Fibroblast of villous mesenchyme (primary cell): Measurements from ENCODE around the gene TBX5. TPM values are rescaled to one million over a fixed set of nuclear protein-coding genes. Genes with fewer than 3 reads are reported as not detected.
A peak's percentile ranks its signal among the peaks of the same experiment; 100 is the strongest.
"Not testable (repeated sequence)": the region's sequence is repeated elsewhere in the genome, so short reads cannot be mapped to it uniquely, and the experiment has no call there.

ENCODE experiments used
- DNase-seq: peaks from one replicate; pipeline ENCODE4 v3.0.0-alpha.2; 2010; ENCODE audit warnings: low read depth
- H3K4me3 ChIP-seq: 2 replicates; pipeline ENCODE4 v1.5.1; 2011; ENCODE audit warnings: low read depth, mild to moderate bottlenecking, low read length
- CTCF ChIP-seq: IDR thresholded peaks from 2 replicates; pipeline ENCODE4 v1.5.1; 2012; ENCODE audit warnings: low read depth, mild to moderate bottlenecking, low read length; ENCODE audit not compliant: insufficient read depth
- total RNA-seq: library from RNA; depleted of rRNA; stranded (reverse); fragments of >200 nt; gene quantifications from 2 replicates; pipeline ENCODE4 v1.2.3, GENCODE V29; 2012

TBX5 gene
- total RNA-seq, 1 donor: 0.43 TPM

GRCh38 chr12:114355389-114356088 is 50.4 kb downstream of the TBX5 start:
- peak; percentile 6 for DNase-seq
- peak; percentile 39 for TF ChIP-seq CTCF
- no peak overlapping the region for H3K4me3 ChIP-seq

- not testable (repeated sequence) for DNase-seq, H3K4me3 ChIP-seq
Measured at GRCh38 chr12:114349239-114349638, 56.7 kb downstream of the TBX5 start.

- DNase-seq: no peak
- no peak for TF ChIP-seq CTCF
- H3K4me3 ChIP-seq: no peak overlapping the region
Measured at GRCh38 chr12:114347861-114348260, 58.1 kb downstream of the TBX5 start.

GRCh38 chr12:114344831-114345230 is 61.1 kb downstream of the TBX5 start:
- no peak for DNase-seq
- no peak for TF ChIP-seq CTCF
- H3K4me3 ChIP-seq: no peak overlapping the region

GRCh38 chr12:114344303-114344663 is 61.7 kb downstream of the TBX5 start:
- H3K4me3 ChIP-seq: no peak overlapping the region

GRCh38 chr12:114343585-114344302 is 62.2 kb downstream of the TBX5 start:
- no peak for TF ChIP-seq CTCF
- no peak for DNase-seq
- no peak overlapping the region for H3K4me3 ChIP-seq

More at GRCh38 chr12:114344303-114344663, 61.7 kb downstream of the TBX5 start:
- no peak for TF ChIP-seq CTCF
- DNase-seq: no peak

GRCh38 chr12:114342656-114343055 is 63.3 kb downstream of the TBX5 start:
- no peak for TF ChIP-seq CTCF

More at GRCh38 chr12:114342656-114343055, 63.3 kb downstream of the TBX5 start:
- H3K4me3 ChIP-seq: no peak overlapping the region
- no peak for DNase-seq
